Muscle of leg (tissue), 16 donors: Measurements from ENCODE around the gene TNS4. TPM values are rescaled to one million over a fixed set of nuclear protein-coding genes. Genes with fewer than 3 reads are reported as not detected.
A peak's percentile ranks its signal among the peaks of the same experiment; 100 is the strongest.
"Not testable (repeated sequence)": the region's sequence is repeated elsewhere in the genome, so short reads cannot be mapped to it uniquely, and the experiment has no call there.

Experiments
- DNase-seq: peaks from one replicate; pipeline ENCODE4 v3.0.0; 2013
- H3K27ac ChIP-seq: one replicate; pipeline ENCODE4 v1.5.1; 2013; ENCODE audit warnings: mild to moderate bottlenecking, low read length, control low read depth
- H3K27me3 ChIP-seq: one replicate; pipeline ENCODE4 v1.6.1; 2013; ENCODE audit warnings: low read length; ENCODE audit not compliant: control insufficient read depth, insufficient read depth
- H3K36me3 ChIP-seq: one replicate; pipeline ENCODE4 v1.6.1; 2013; ENCODE audit warnings: low read length; ENCODE audit not compliant: control insufficient read depth, insufficient read depth
- H3K4me1 ChIP-seq: one replicate; pipeline ENCODE4 v1.6.1; 2013; ENCODE audit warnings: low read length; ENCODE audit not compliant: control insufficient read depth, insufficient read depth
- H3K4me3 ChIP-seq: one replicate; pipeline ENCODE4 v1.5.1; 2013; ENCODE audit warnings: low read length, control low read depth
- H3K9me3 ChIP-seq: replicated peaks from 2 replicates; pipeline ENCODE4 v1.6.1; 2013; ENCODE audit warnings: low read depth, low read length; ENCODE audit not compliant: control insufficient read depth
- WGBS: methylation state at CpG from one replicate; pipeline ENCODE4 v1.1.5; 2013; ENCODE audit warnings: missing lambda C conversion rate; ENCODE audit not compliant: insufficient coverage; 5-methylcytosine and 5-hydroxymethylcytosine counted together
- long read RNA-seq, 11 donors: transcript quantifications; one replicate each; lab custom pipeline, GENCODE V29; 2026
- polyA plus RNA-seq, 8 donors: library from polyadenylated mRNA; unstranded; fragments of 120-200 nt; gene quantifications; one replicate each; pipeline versions ENCODE4 v1.2.1 to v1.2.3, GENCODE V29; 2013; ENCODE audit warnings: inconsistent platforms in 1 of 8, low replicate concordance in 1 of 8; ENCODE audit not compliant: insufficient read length in 8 of 8, insufficient read depth in 1 of 8
- total RNA-seq: library from RNA; stranded (reverse); fragments of 120-200 nt; gene quantifications from one replicate; pipeline ENCODE4 v1.2.4, GENCODE V29; 2013

Gene TNS4, protein sequence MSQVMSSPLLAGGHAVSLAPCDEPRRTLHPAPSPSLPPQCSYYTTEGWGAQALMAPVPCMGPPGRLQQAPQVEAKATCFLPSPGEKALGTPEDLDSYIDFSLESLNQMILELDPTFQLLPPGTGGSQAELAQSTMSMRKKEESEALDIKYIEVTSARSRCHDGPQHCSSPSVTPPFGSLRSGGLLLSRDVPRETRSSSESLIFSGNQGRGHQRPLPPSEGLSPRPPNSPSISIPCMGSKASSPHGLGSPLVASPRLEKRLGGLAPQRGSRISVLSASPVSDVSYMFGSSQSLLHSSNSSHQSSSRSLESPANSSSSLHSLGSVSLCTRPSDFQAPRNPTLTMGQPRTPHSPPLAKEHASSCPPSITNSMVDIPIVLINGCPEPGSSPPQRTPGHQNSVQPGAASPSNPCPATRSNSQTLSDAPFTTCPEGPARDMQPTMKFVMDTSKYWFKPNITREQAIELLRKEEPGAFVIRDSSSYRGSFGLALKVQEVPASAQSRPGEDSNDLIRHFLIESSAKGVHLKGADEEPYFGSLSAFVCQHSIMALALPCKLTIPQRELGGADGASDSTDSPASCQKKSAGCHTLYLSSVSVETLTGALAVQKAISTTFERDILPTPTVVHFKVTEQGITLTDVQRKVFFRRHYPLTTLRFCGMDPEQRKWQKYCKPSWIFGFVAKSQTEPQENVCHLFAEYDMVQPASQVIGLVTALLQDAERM
- total RNA-seq (not detected), polyA plus RNA-seq (1 to 10 TPM in 1 of 8 donors, under 1 TPM in 4, not detected in 3; 0.05 to 1.6 (median 0.16) TPM)
- long read RNA-seq, donor 1, result 0 reads
- long read RNA-seq, donor 2, result 0 reads
- long read RNA-seq, donor 3, result 0 reads
- long read RNA-seq, donor 4, result 0 reads
- long read RNA-seq, donor 5, result 0 reads
- long read RNA-seq, donor 6, result 0 reads
- long read RNA-seq, donor 7, result 0 reads
- long read RNA-seq, donor 8, result 0 reads
- long read RNA-seq, donor 9, result 0 reads
- long read RNA-seq, donor 10, result 0 reads
- long read RNA-seq, donor 11, result 0 reads

DNA sequence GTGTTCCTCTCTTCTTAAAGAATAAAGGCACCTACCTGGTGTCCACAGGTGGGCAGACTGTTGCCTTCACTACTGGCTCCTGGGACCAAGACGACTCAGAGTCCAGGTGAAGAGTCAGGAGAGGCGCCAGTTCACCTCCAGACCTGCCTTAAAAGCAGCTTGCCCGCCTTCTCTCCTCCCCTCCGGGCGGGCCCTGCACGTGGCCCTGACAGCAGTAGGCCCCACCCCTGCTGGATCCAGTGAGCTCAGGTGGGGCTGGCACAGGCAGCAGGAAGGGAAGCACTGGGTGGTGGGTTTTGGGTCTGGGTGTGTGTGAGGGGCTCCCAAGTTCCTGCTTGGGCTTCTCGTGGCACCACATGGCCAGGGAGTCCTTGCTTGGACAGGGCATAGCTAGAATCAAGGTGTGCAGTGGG, at the start of gene TNS4:
TNS4 (minus strand) TSS at position 125 of the 413 bp plus-strand sequence. CDS start 5,198 bp downstream, outside the sequence.
- 53% methylated on average over 2 of the region's 7 CpGs for WGBS
- no peak within 1 kb of the TSS for H3K4me3 ChIP-seq

DNA sequence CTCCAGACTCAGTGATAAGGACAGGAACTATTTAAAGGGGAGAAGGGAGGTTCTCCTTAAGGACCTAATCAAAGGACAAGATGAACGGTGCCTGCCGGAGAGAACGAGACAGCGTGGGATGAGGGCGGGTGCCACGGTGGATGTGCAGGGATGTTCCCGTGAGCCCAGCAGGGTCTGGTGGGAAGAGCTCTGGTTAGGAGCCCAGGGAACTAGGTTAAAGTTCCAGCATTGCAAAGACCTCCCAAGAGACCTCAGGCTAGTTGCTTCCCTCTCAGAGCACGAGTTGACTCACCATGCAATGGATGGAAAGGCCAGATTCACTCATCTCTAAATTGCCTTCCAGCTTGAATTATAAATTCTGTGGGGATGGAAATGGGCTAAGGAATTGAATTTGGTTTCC, 49.2 kb upstream of the TNS4 start:
- Histone ChIP-seq H3K27ac (peak overlapping the region; percentile 95), H3K27me3 (no peaks in the 10 kb centered on the region), H3K9me3 (no peaks in the 10 kb centered on the region), H3K36me3 (no peaks in the 10 kb centered on the region), H3K4me1 (peaks cover 82% of the 10 kb centered on the region), H3K4me3 (no peak overlapping the region)
- WGBS, result 89% methylated on average over 6 of the region's 8 CpGs
- peak; percentile 52 for DNase-seq

More for the DNA sequence above, at the start of gene TNS4:
- Histone ChIP-seq H3K9me3 (peaks cover 4% of the 10 kb centered on the region), H3K27ac (no peak within 1 kb of the TSS), H3K27me3 (peaks cover 3% of the 10 kb centered on the region), H3K4me1 (peaks cover 16% of the 10 kb centered on the region), H3K36me3 (no peaks in the 10 kb centered on the region)
- DNase-seq, result no peak

- Histone ChIP-seq H3K36me3 (no peaks in the 10 kb centered on the region), H3K4me3 (no peak overlapping the region), H3K4me1 (peaks cover 73% of the 10 kb centered on the region), H3K27ac (peak overlapping the region; percentile 78), H3K9me3 (no peaks in the 10 kb centered on the region), H3K27me3 (no peaks in the 10 kb centered on the region)
- WGBS, result 57% methylated on average over 7 of the region's 9 CpGs
- DNase-seq, result no peak
Observed at GRCh38 chr17:40548982-40549685, 47.7 kb upstream of the TNS4 start.

DNA sequence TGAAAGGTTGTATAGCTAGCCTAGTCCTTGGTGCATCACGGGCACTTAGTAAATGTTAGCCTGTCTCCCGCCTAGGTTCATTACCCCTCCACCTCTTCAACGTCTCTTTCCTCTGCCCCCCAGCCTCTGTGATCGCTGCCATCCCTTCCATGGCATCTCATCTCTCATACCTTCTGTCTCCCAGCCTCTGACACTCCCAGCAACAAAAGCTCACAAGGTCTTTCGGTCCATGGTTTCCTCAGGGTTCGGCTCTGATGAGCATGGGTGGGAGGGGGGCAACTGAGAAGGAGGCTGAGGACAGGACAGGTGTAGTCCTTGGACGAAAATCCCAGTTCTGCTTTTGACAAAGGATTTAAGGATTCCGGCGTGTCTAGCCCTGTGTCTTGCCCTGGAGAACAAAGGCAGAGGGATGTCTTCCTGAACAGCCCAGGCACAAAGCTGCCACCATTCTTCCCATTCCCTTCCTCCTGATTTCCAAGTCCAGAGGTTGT, 47.1 kb upstream of the TNS4 start:
- no peaks in the 10 kb centered on the region for H3K36me3 ChIP-seq
- no peaks in the 10 kb centered on the region for H3K9me3 ChIP-seq
- no peak for DNase-seq
- H3K27me3 ChIP-seq, result no peaks in the 10 kb centered on the region
- H3K4me3 ChIP-seq, result no peak overlapping the region
- H3K4me1 ChIP-seq, result peaks cover 73% of the 10 kb centered on the region
- H3K27ac ChIP-seq, result peak overlapping the region; percentile 78
- WGBS, result 84% methylated on average over 8 of the region's 9 CpGs

GRCh38 chr17:40547785-40548478, 46.5 kb upstream of the TNS4 start:
- Histone ChIP-seq H3K36me3 (no peaks in the 10 kb centered on the region), H3K27ac (peak overlapping the region; percentile 62), H3K4me1 (peaks cover 73% of the 10 kb centered on the region), H3K4me3 (no peak overlapping the region), H3K9me3 (no peaks in the 10 kb centered on the region), H3K27me3 (no peaks in the 10 kb centered on the region)
- 100% methylated on average over 1 of the region's 2 CpGs for WGBS
- DNase-seq, result no peak

DNA sequence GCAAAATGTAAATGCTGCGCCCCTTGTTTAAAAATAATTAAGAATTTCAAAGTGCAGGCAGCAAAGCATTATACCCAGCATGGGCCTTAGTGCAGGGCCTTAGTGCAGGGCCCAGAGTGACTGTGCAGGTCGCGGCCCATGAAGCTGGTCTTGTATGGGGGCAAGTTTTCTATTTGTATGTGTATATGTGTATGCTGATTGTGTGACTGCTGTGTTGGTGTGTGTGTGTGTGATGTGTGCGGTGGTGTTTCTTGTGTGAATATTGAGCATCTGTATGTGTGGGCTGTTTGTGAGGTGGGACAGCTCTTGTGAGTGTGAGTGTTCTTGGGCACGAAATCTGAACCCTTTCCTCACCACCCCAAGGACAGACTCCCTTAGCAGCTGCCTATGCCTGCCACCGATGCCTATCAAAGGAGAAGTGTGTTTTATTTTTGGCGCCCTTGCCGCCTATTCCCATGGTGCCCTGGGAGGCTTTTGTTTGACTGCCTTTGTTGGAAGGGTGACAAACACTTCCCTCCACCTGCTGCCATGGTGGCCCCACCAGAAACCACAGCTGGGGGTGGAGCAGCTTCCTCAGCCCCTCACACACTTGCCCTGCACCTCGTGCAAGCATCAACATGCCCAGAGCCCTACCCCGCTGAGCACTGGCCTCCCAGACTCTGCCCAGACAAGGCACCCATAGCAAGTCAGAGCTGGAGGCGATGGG, 45.8 kb upstream of the TNS4 start:
- WGBS, result 79% methylated on average over 4 of the region's 11 CpGs
- peak; percentile 82 for DNase-seq
- Histone ChIP-seq H3K4me3 (no peak overlapping the region), H3K27me3 (no peaks in the 10 kb centered on the region), H3K36me3 (no peaks in the 10 kb centered on the region), H3K4me1 (peaks cover 73% of the 10 kb centered on the region), H3K9me3 (no peaks in the 10 kb centered on the region), H3K27ac (peak overlapping the region; percentile 62)

DNA sequence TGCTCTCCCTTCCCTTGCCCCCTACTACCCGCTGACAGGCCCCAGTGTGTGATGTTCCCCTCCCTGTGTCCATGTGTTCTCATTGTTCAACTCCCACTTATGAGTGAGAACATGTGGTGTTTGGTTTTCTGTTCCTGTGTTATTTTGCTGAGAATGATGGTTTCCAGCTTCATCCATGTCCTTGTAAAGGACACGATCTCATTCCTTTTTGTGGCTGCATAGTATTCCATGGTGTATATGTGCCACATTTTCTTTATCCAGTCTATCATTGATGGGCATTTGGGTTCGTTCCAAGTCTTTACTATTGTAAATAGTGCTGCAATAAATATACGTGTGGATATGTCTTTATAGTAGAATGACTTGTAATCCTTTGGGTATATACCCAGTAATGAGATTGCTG, 45.1 kb upstream of the TNS4 start:
- H3K36me3 ChIP-seq, H3K4me3 ChIP-seq, DNase-seq, H3K27me3 ChIP-seq, H3K27ac ChIP-seq, H3K9me3 ChIP-seq: not testable (repeated sequence)
- no CpG with 5 or more reads among the region's 4 CpGs for WGBS
- H3K4me1 ChIP-seq, result peaks cover 73% of the 10 kb centered on the region

DNA sequence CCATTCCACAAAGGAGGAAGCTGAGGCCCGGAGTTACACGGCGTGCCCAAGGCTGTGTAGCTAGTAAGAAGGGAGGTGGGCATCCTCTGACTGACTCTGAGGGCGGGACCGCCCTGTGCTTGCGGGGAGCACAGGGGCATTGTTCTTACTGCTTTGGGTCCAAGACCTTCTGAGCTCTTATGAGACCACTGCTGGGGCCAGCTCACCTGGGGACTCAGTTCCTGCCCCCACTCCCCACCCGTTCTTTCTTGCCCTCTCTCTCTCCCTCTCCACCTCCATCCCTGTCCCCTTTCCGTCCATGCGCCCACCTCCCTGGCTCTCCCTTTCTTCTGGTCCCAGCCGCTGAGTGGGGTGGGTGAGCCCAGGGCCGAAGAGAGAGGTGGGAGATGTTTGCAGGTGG, 44.2 kb upstream of the TNS4 start:
- no peaks in the 10 kb centered on the region for H3K9me3 ChIP-seq
- peaks cover 74% of the 10 kb centered on the region for H3K4me1 ChIP-seq
- DNase-seq, result no peak
- H3K27me3 ChIP-seq, result no peaks in the 10 kb centered on the region
- WGBS, result 48% methylated on average over 4 of the region's 11 CpGs
- H3K4me3 ChIP-seq, result no peak overlapping the region
- H3K36me3 ChIP-seq, result no peaks in the 10 kb centered on the region
- H3K27ac ChIP-seq, result no peak overlapping the region
